Hepatocyte (in vitro differentiated cells): ENCODE data around the gene LAMB4. TPM values are rescaled to one million over a fixed set of nuclear protein-coding genes. Genes with fewer than 3 reads are reported as not detected.

Source experiments
- DNase-seq: peaks from one replicate; pipeline ENCODE4 v3.0.0-alpha.2; 2016; ENCODE audit warnings: low spot score
- H2AFZ ChIP-seq: fragments of 200-600 bp; sonication (generic); 2 replicates; pipeline ENCODE4 v1.6.0; 2016; ENCODE audit warnings: antibody characterized with exemption, mild to moderate bottlenecking
- H3K27ac ChIP-seq: fragments of 200-600 bp; sonication (generic); 2 replicates; pipeline ENCODE4 v1.5.1; 2016; ENCODE audit warnings: mild to moderate bottlenecking
- H3K27me3 ChIP-seq: fragments of 200-600 bp; sonication (generic); 2 replicates; pipeline ENCODE4 v1.6.1; 2016
- H3K36me3 ChIP-seq: fragments of 200-600 bp; sonication (generic); replicated peaks from 2 replicates; pipeline ENCODE4 v1.5.1; 2016; ENCODE audit warnings: low read depth; ENCODE audit not compliant: insufficient read depth
- H3K4me1 ChIP-seq: fragments of 200-600 bp; sonication (generic); 2 replicates; pipeline ENCODE4 v1.5.1; 2016; ENCODE audit warnings: mild to moderate bottlenecking, moderate library complexity; ENCODE audit not compliant: insufficient read depth
- H3K4me2 ChIP-seq: fragments of 200-600 bp; sonication (generic); 2 replicates; pipeline ENCODE4 v1.6.0; 2016
- H3K4me3 ChIP-seq: fragments of 200-600 bp; sonication (generic); 2 replicates; pipeline ENCODE4 v1.5.1; 2016; ENCODE audit warnings: mild to moderate bottlenecking
- H3K79me2 ChIP-seq: fragments of 200-600 bp; sonication (generic); 2 replicates; pipeline ENCODE4 v1.6.0; 2017; ENCODE audit warnings: mild to moderate bottlenecking
- H3K9me2 ChIP-seq: fragments of 200-600 bp; sonication (generic); replicated peaks from 2 replicates; pipeline ENCODE4 v1.6.0; 2017; ENCODE audit warnings: mild to moderate bottlenecking; ENCODE audit not compliant: insufficient read depth
- H3K9me3 ChIP-seq: fragments of 200-600 bp; sonication (generic); 2 replicates; pipeline ENCODE4 v1.5.1; 2016; ENCODE audit warnings: low read depth, mild to moderate bottlenecking
- H4K20me1 ChIP-seq: fragments of 200-600 bp; sonication (generic); 2 replicates; pipeline ENCODE4 v1.6.0; 2016; ENCODE audit warnings: mild to moderate bottlenecking; ENCODE audit not compliant: insufficient read depth, poor library complexity, severe bottlenecking
- EZH2 ChIP-seq: fragments of 200-600 bp; sonication (generic); IDR thresholded peaks from 2 replicates; pipeline ENCODE4 v1.6.1; 2016; ENCODE audit warnings: antibody characterized with exemption, mild to moderate bottlenecking, borderline replicate concordance
- EZH2phosphoT487 ChIP-seq: fragments of 200-600 bp; sonication (generic); IDR thresholded peaks from one replicate; pipeline ENCODE4 v1.6.1; 2018; ENCODE audit warnings: antibody characterized with exemption, mild to moderate bottlenecking, low read depth, moderate library complexity; ENCODE audit not compliant: unreplicated experiment, severe bottlenecking
- whole genome bisulfite sequencing: methylation state at CpG from one replicate; pipeline ENCODE4 v1.1.6; 2016; ENCODE audit warnings: low lambda C conversion rate; ENCODE audit errors: missing lambda C conversion rate; 5-methylcytosine and 5-hydroxymethylcytosine counted together
- polyA plus RNA-seq: library from polyadenylated mRNA; unstranded; fragments of >200 nt; fragmentation: Nextera tagmentation; extraction: Ambion mirVana; gene quantifications from 2 replicates; pipeline ENCODE4 v1.2.1, GENCODE V29; 2016
- small RNA-seq: library from RNA; depleted of rRNA; stranded (forward); fragments of <200 nt; gene quantifications from one replicate; pipeline ENCODE3, GENCODE V24; 2014
- total RNA-seq: library from RNA; depleted of rRNA; stranded (reverse); fragments of >200 nt; gene quantifications from 2 replicates; pipeline ENCODE4 v1.2.3, GENCODE V29; 2014
- TF ChIP-seq, protein P1 (sequence below): fragments of 200-600 bp; sonication (generic); IDR thresholded peaks from 2 replicates; pipeline ENCODE4 v1.5.1; 2016; ENCODE audit warnings: antibody characterized with exemption, mild to moderate bottlenecking; ENCODE audit not compliant: poor library complexity

LAMB4 gene
- total and polyA plus RNA-seq, 2 experiments from 2014 or later, result 1.3 to 1.9 TPM

DNA sequence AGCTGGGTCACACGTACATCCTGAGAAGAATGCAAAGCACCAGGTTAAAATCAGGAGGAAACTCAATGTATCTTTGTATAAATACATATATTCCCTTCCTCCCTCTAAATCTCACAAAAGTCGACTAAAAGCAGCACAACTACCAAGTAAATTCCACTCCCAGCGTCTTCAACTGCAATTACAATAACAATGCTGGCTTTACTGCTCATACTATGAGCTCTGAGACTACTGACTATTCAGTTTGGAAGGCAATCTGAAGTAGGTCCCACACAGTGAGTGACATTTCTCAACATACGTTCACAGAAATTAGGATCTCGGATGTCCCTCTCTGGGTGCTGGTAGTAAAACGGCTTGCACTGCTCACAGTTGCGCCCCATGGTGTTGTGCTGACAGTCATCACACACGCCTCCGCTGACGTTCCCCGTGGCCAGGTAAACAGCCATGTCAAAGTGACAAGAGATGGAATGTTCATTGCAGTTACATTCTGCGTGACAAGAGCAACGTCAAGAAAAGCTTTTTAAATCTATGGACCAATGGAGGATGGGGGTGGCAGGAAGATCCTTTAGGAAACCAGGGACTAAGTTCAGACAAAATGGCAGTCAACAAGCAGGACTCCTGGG, 154.7 kb downstream of the LAMB4 start:
- no peak for DNase-seq
- no peak overlapping the region for H3K27ac ChIP-seq
- TF ChIP-seq, protein P1, sequence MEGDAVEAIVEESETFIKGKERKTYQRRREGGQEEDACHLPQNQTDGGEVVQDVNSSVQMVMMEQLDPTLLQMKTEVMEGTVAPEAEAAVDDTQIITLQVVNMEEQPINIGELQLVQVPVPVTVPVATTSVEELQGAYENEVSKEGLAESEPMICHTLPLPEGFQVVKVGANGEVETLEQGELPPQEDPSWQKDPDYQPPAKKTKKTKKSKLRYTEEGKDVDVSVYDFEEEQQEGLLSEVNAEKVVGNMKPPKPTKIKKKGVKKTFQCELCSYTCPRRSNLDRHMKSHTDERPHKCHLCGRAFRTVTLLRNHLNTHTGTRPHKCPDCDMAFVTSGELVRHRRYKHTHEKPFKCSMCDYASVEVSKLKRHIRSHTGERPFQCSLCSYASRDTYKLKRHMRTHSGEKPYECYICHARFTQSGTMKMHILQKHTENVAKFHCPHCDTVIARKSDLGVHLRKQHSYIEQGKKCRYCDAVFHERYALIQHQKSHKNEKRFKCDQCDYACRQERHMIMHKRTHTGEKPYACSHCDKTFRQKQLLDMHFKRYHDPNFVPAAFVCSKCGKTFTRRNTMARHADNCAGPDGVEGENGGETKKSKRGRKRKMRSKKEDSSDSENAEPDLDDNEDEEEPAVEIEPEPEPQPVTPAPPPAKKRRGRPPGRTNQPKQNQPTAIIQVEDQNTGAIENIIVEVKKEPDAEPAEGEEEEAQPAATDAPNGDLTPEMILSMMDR, result no peak
- no peak for TF ChIP-seq EZH2phosphoT487
- TF ChIP-seq EZH2, result no peak
- H3K4me3 ChIP-seq, result no peak overlapping the region
- H3K27me3 ChIP-seq, result no peaks in the 10 kb centered on the region
- no peaks in the 10 kb centered on the region for H3K9me3 ChIP-seq
- H3K4me2 ChIP-seq, result no peak overlapping the region
- no peaks in the 10 kb centered on the region for H4K20me1 ChIP-seq
- no peaks in the 10 kb centered on the region for H3K9me2 ChIP-seq
- peaks cover 21% of the 10 kb centered on the region for H3K4me1 ChIP-seq
- H3K79me2 ChIP-seq, result peaks cover 16% of the 10 kb centered on the region
- no peak overlapping the region for H2AFZ ChIP-seq
- no peaks in the 10 kb centered on the region for H3K36me3 ChIP-seq
- 91% methylated on average over 13 of the region's 13 CpGs for WGBS

GRCh38 chr7:107973861-107974260, 156.3 kb downstream of the LAMB4 start:
- H3K9me3 ChIP-seq, result no peaks in the 10 kb centered on the region
- H3K4me1 ChIP-seq, result peaks cover 21% of the 10 kb centered on the region
- H3K79me2 ChIP-seq, result peaks cover 13% of the 10 kb centered on the region
- no peaks in the 10 kb centered on the region for H3K27me3 ChIP-seq
- no peak for DNase-seq
- TF ChIP-seq EZH2phosphoT487, result no peak
- H3K4me3 ChIP-seq, result no peak overlapping the region
- peaks cover 4% of the 10 kb centered on the region for H3K36me3 ChIP-seq
- no peak overlapping the region for H2AFZ ChIP-seq
- no peaks in the 10 kb centered on the region for H3K9me2 ChIP-seq
- peak overlapping the region; percentile 70 for H3K27ac ChIP-seq
- no peaks in the 10 kb centered on the region for H4K20me1 ChIP-seq
- no peak overlapping the region for H3K4me2 ChIP-seq

Small RNA genes within 50 kb of the gene (small RNA-seq; reads per million reads assigned to genes)
- not detected for gene RF00012

Other genes with a start within 250 kb of the LAMB4 start
- 125 and 129 TPM in 2 replicates for gene DLD, start 239.2 kb downstream of the LAMB4 start, total RNA-seq
- gene DLD, start 239.2 kb downstream of the LAMB4 start, polyA plus RNA-seq, result 84.9 and 96.0 TPM in 2 replicates
- 323 and 355 TPM in 2 replicates for gene LAMB1, start 127.2 kb downstream of the LAMB4 start, total RNA-seq
- gene LAMB1, start 127.2 kb downstream of the LAMB4 start, polyA plus RNA-seq, result 284 and 329 TPM in 2 replicates